ENCODE measurements around the gene GALNT9.

Gene GALNT9

GRCh38 chr12:132178801-132179401 is 150.5 kb downstream of the GALNT9 start:
- DNase-seq: no peak

- DNase-seq: no peak
These were observed 151.1 kb downstream of the GALNT9 start for GRCh38 chr12:132178316-132178715.

- no peak for DNase-seq
These were observed 152.4 kb downstream of the GALNT9 start for GRCh38 chr12:132176920-132177551.

GRCh38 chr12:132176385-132176919 is 152.9 kb downstream of the GALNT9 start:
- DNase-seq: no peak

GRCh38 chr12:132175496-132176384 is 153.6 kb downstream of the GALNT9 start:
- no peak for DNase-seq

GRCh38 chr12:132174839-132175490 is 154.4 kb downstream of the GALNT9 start:
- DNase-seq: no peak

- DNase-seq: no peak
These were observed 155.2 kb downstream of the GALNT9 start for GRCh38 chr12:132174015-132174838.

GRCh38 chr12:132173135-132174014 is 156.0 kb downstream of the GALNT9 start:
- no peak for DNase-seq

- no peak for DNase-seq
These were observed 156.8 kb downstream of the GALNT9 start for GRCh38 chr12:132172619-132173018.

- DNase-seq: no peak
These were observed 157.3 kb downstream of the GALNT9 start for GRCh38 chr12:132171968-132172521.

- DNase-seq: no peak
These were observed 158.0 kb downstream of the GALNT9 start for GRCh38 chr12:132171293-132171967.

GRCh38 chr12:132170637-132171292 is 158.6 kb downstream of the GALNT9 start:
- no peak for DNase-seq

GRCh38 chr12:132170094-132170636 is 159.2 kb downstream of the GALNT9 start:
- DNase-seq: no peak

- no peak for DNase-seq
These were observed 160.0 kb downstream of the GALNT9 start for GRCh38 chr12:132169376-132169775.

GRCh38 chr12:132168311-132169031 is 160.9 kb downstream of the GALNT9 start:
- DNase-seq: no peak

- no peak for DNase-seq
These were observed 161.6 kb downstream of the GALNT9 start for GRCh38 chr12:132167611-132168310.

GRCh38 chr12:132166801-132167591 is 162.4 kb downstream of the GALNT9 start:
- DNase-seq: no peak
